ENCODE results near the gene VEGFA. TPM values are rescaled to one million over a fixed set of nuclear protein-coding genes. Genes with fewer than 3 reads are reported as not detected.

The VEGFA gene
- polyA plus RNA-seq, 1 donor from 2014 or later, result 7.3 TPM

GRCh38 chr6:43780293-43780692 lies 10.3 kb downstream of the VEGFA start:
- Histone ChIP-seq H3K4me2 (ENCODE audit: low read length) (no peak overlapping the region), H3K27me3 (ENCODE audit: insufficient read depth, low read depth, low read length) (no peaks in the 10 kb centered on the region), H3K9ac (ENCODE audit: low read length) (no peak overlapping the region), H3K27ac (ENCODE audit: low read length) (no peak overlapping the region), H3F3A (ENCODE audit: insufficient read depth, low read length, poor library complexity, severe bottlenecking) (no peaks in the 10 kb centered on the region), H2AFZ (ENCODE audit: low read depth, low read length) (no peak overlapping the region), H4K20me1 (ENCODE audit: insufficient read depth) (no peaks in the 10 kb centered on the region), H3K4me3 (ENCODE audit: low read length) (no peak overlapping the region), H3K36me3 (ENCODE audit: insufficient read depth, low read length) (no peaks in the 10 kb centered on the region), H3K79me2 (replicated peaks; ENCODE audit: insufficient read depth, low read length) (no peaks in the 10 kb centered on the region), H3K9me3 (ENCODE audit: low read length) (no peaks in the 10 kb centered on the region), H3K9me2 (ENCODE audit: insufficient read depth, low read length) (no peaks in the 10 kb centered on the region)
- no peak for TF ChIP-seq CTCF (IDR thresholded peaks at IDR 0.05; ENCODE audit: poor library complexity, severe bottlenecking)
- no peak for TF ChIP-seq SMC3 (conservative IDR thresholded peaks at IDR 0.05; ENCODE audit: poor library complexity)
- no peak for TF ChIP-seq POLR2AphosphoS5 (IDR thresholded peaks at IDR 0.05)
- no peak for TF ChIP-seq REST (IDR thresholded peaks at IDR 0.05; ENCODE audit: borderline replicate concordance)
- no peak for TF ChIP-seq EZH2 (IDR thresholded peaks at IDR 0.05; ENCODE audit: borderline replicate concordance, insufficient read depth, low read length, poor library complexity, severe bottlenecking)
- TF ChIP-seq TAF1 (IDR thresholded peaks at IDR 0.05; ENCODE audit: low read depth), result no peak
- no peak for TF ChIP-seq RAD21 (conservative IDR thresholded peaks at IDR 0.05)
- TF ChIP-seq MXI1 (conservative IDR thresholded peaks at IDR 0.05; ENCODE audit: poor library complexity, severe bottlenecking), result no peak
- no peak for TF ChIP-seq EP300 (conservative IDR thresholded peaks at IDR 0.05; ENCODE audit: poor library complexity, severe bottlenecking)

GRCh38 chr6:43780941-43781928 lies 11.2 kb downstream of the VEGFA start:
- no peaks in the 10 kb centered on the region for H3K9me3 ChIP-seq (ENCODE audit: low read length)
- H4K20me1 ChIP-seq (ENCODE audit: insufficient read depth), result no peaks in the 10 kb centered on the region
- no peak overlapping the region for H3K4me3 ChIP-seq (ENCODE audit: low read length)
- no peak overlapping the region for H2AFZ ChIP-seq (ENCODE audit: low read depth, low read length)
- H3K9ac ChIP-seq (ENCODE audit: low read length), result no peak overlapping the region
- no peaks in the 10 kb centered on the region for H3K9me2 ChIP-seq (ENCODE audit: insufficient read depth, low read length)
- H3K4me2 ChIP-seq (ENCODE audit: low read length), result no peak overlapping the region
- H3K27me3 ChIP-seq (ENCODE audit: insufficient read depth, low read depth, low read length), result no peaks in the 10 kb centered on the region
- H3K36me3 ChIP-seq (ENCODE audit: insufficient read depth, low read length), result no peaks in the 10 kb centered on the region
- H3K79me2 ChIP-seq (replicated peaks; ENCODE audit: insufficient read depth, low read length), result no peaks in the 10 kb centered on the region
- no peak overlapping the region for H3K27ac ChIP-seq (ENCODE audit: low read length)
- H3F3A ChIP-seq (ENCODE audit: insufficient read depth, low read length, poor library complexity, severe bottlenecking), result no peaks in the 10 kb centered on the region
- TF ChIP-seq EP300 (conservative IDR thresholded peaks at IDR 0.05; ENCODE audit: poor library complexity, severe bottlenecking) (no peak), MXI1 (conservative IDR thresholded peaks at IDR 0.05; ENCODE audit: poor library complexity, severe bottlenecking) (no peak), TAF1 (IDR thresholded peaks at IDR 0.05; ENCODE audit: low read depth) (no peak), REST (IDR thresholded peaks at IDR 0.05; ENCODE audit: borderline replicate concordance) (no peak), EZH2 (IDR thresholded peaks at IDR 0.05; ENCODE audit: borderline replicate concordance, insufficient read depth, low read length, poor library complexity, severe bottlenecking) (no peak), SMC3 (conservative IDR thresholded peaks at IDR 0.05; ENCODE audit: poor library complexity) (no peak), RAD21 (conservative IDR thresholded peaks at IDR 0.05) (no peak), CTCF (IDR thresholded peaks at IDR 0.05; ENCODE audit: poor library complexity, severe bottlenecking) (no peak), POLR2AphosphoS5 (IDR thresholded peaks at IDR 0.05) (no peak)

Data from neural cell (in vitro differentiated cells).